Vagina (tissue), 2 donors: Measurements from ENCODE around the gene USP49.

Source experiments
- POLR2A ChIP-seq, 2 donors: fragments of 450-650 bp; IDR thresholded peaks; one replicate each; pipeline ENCODE4 v1.6.1; 2017; ENCODE audit warnings: antibody characterized with exemption in 2 of 2, mild to moderate bottlenecking in 2 of 2, moderate library complexity in 2 of 2
- POLR2AphosphoS5 ChIP-seq, 2 donors: sonication (generic); formaldehyde crosslinking; IDR thresholded peaks; one replicate each; pipeline ENCODE4 v1.9.0; 2017; ENCODE audit warnings: antibody characterized with exemption in 2 of 2, mild to moderate bottlenecking in 2 of 2, low read depth in 1 of 2; ENCODE audit not compliant: insufficient read depth in 1 of 2
- TF ChIP-seq, protein P1 (sequence below), 3 experiments: fragments of 450-650 bp in 2 of 3; fragments of 200-600 bp in 1 of 3; sonication (generic) in 1 of 3; IDR thresholded peaks; one replicate each; pipeline ENCODE4 v1.5.1; 2017 to 2019; ENCODE audit warnings: antibody characterized with exemption in 3 of 3, mild to moderate bottlenecking in 2 of 3, moderate library complexity in 2 of 3

DNA sequence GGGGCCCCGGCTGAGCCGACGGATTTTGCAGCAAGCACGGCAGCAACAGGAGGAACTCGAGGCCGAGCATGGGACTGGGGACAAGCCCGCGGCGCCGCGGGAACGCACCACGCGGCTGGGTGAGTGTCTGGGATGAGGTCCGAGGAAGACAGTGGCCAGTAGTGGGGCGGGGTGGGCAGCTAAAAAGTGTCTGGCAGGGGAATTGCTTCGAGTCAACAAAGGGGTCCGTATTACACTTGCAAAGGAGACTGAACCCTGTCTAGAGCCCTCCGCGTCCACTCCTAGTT lies 26.5 kb upstream of the USP49 start:
- TF ChIP-seq, protein P1, sequence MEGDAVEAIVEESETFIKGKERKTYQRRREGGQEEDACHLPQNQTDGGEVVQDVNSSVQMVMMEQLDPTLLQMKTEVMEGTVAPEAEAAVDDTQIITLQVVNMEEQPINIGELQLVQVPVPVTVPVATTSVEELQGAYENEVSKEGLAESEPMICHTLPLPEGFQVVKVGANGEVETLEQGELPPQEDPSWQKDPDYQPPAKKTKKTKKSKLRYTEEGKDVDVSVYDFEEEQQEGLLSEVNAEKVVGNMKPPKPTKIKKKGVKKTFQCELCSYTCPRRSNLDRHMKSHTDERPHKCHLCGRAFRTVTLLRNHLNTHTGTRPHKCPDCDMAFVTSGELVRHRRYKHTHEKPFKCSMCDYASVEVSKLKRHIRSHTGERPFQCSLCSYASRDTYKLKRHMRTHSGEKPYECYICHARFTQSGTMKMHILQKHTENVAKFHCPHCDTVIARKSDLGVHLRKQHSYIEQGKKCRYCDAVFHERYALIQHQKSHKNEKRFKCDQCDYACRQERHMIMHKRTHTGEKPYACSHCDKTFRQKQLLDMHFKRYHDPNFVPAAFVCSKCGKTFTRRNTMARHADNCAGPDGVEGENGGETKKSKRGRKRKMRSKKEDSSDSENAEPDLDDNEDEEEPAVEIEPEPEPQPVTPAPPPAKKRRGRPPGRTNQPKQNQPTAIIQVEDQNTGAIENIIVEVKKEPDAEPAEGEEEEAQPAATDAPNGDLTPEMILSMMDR (IDR thresholded peaks at IDR 0.05): no peak
- no peak for TF ChIP-seq POLR2A (IDR thresholded peaks at IDR 0.05)
- no peak for TF ChIP-seq POLR2AphosphoS5 (IDR thresholded peaks at IDR 0.05; ENCODE audit: insufficient read depth in 1 of 2, low read depth in 1 of 2)
